HCT116 (cell line): ENCODE measurements around the gene PLBD2. TPM values are rescaled to one million over a fixed set of nuclear protein-coding genes. Genes with fewer than 3 reads are reported as not detected.
A peak's percentile ranks its signal among the peaks of the same experiment; 100 is the strongest.

ENCODE experiments used
- ATAC-seq: fragments of 200-7000 bp; cut with Tn5 transposase; 2 replicates; pipeline ENCODE4 v1.9.1; 2020; ENCODE audit warnings: mild to moderate bottlenecking, moderate library complexity
- BruUV-seq: library from RNA; stranded (reverse); fragments of 400-500 nt; replicated peaks from 2 replicates; lab custom pipeline; 2021; lab: Mats Ljungman, UMichigan
- CTCF ChIA-PET: fragments of 300-600 bp; sonication (Branson Sonifier 250); formaldehyde crosslinking; loops from one replicate; lab custom pipeline; 2021; ENCODE audit warnings: antibody characterized with exemption; lab: Charles Lee
- POLR2A ChIA-PET: fragments of 300-600, 350-600 bp; sonication (Branson Sonifier 250); formaldehyde crosslinking; loops from one replicate; lab custom pipeline; 2021; ENCODE audit warnings: antibody characterized with exemption; lab: Charles Lee
- RAD21 ChIA-PET, 2 experiments: fragments of 300-600 bp; sonication (Branson Sonifier 250); formaldehyde crosslinking; loops; one replicate each; lab custom pipeline; 2023; ENCODE audit warnings: low total read pairs in 2 of 2; ENCODE audit not compliant: uncharacterized antibody in 2 of 2, unreplicated experiment in 2 of 2, low non-redundant PET in 1 of 2; lab: Charles Lee
- DNase-seq: peaks from one replicate; pipeline ENCODE4 v3.0.0-alpha.2; 2010; ENCODE audit warnings: low read depth, low spot score
- H2AFZ ChIP-seq: fragments of 200-600 bp; shearing (Covaris generic), sonication (generic); 2 replicates; pipeline ENCODE4 v1.6.1; 2017; ENCODE audit warnings: low read depth, mixed run types, mixed read lengths, antibody characterized with exemption, low read length; ENCODE audit not compliant: poor library complexity, severe bottlenecking
- H3K27ac ChIP-seq: 2 replicates; pipeline ENCODE4 v1.5.1; 2012; ENCODE audit warnings: low read depth, low read length
- H3K27me3 ChIP-seq: fragments of 200-600 bp; sonication (generic); 2 replicates; pipeline ENCODE4 v1.6.1; 2016; ENCODE audit warnings: mixed run types, low read length, mixed read lengths; ENCODE audit not compliant: insufficient read depth
- H3K36me3 ChIP-seq, 2 experiments: fragments of 200-500 bp in 1 of 2; fragments of 200-600 bp in 1 of 2; sonication (Bioruptor generic) in 1 of 2; sonication (generic) in 1 of 2; 2 replicates each; pipeline versions ENCODE4 v1.5.1 to v1.6.1; 2014 to 2016; ENCODE audit warnings: low read length in 2 of 2, inconsistent platforms in 1 of 2, mixed read lengths in 1 of 2, mixed run types in 1 of 2; ENCODE audit not compliant: insufficient read depth in 2 of 2, control insufficient read depth in 1 of 2
- H3K4me1 ChIP-seq, 2 experiments: fragments of 200-600 bp in 1 of 2; sonication (generic) in 1 of 2; 2 replicates each; pipeline versions ENCODE4 v1.5.1 to v1.6.1; 2012 to 2017; ENCODE audit warnings: low read length in 2 of 2, inconsistent platforms in 1 of 2, mild to moderate bottlenecking in 1 of 2, mixed read lengths in 1 of 2, mixed run types in 1 of 2, moderate library complexity in 1 of 2; ENCODE audit not compliant: insufficient read depth in 2 of 2, control insufficient read depth in 1 of 2
- H3K4me2 ChIP-seq: fragments of 200-600 bp; sonication (generic); 2 replicates; pipeline ENCODE4 v1.6.1; 2017; ENCODE audit warnings: mixed run types, low read length, mixed read lengths
- H3K4me3 ChIP-seq, 2 experiments: fragments of 200-600 bp in 1 of 2; sonication (generic) in 1 of 2; replicated peaks in 1 of 2; 2 replicates each; pipeline ENCODE4 v1.5.1; 2011 to 2016; ENCODE audit warnings: low read length in 2 of 2, control low read depth in 1 of 2, low read depth in 1 of 2, mild to moderate bottlenecking in 1 of 2, mixed read lengths in 1 of 2, mixed run types in 1 of 2
- H3K79me2 ChIP-seq: fragments of 200-600 bp; sonication (generic); 2 replicates; pipeline ENCODE4 v1.6.1; 2017; ENCODE audit warnings: mild to moderate bottlenecking, mixed run types, low read length, moderate library complexity, mixed read lengths; ENCODE audit not compliant: insufficient read depth
- H3K9ac ChIP-seq: fragments of 200-600 bp; sonication (generic); 2 replicates; pipeline ENCODE4 v1.6.1; 2016; ENCODE audit warnings: low read length, mixed read lengths
- H3K9me2 ChIP-seq: fragments of 200-600 bp; sonication (generic), shearing (Covaris generic); 2 replicates; pipeline ENCODE4 v1.6.1; 2017; ENCODE audit warnings: mixed run types, mild to moderate bottlenecking, moderate library complexity; ENCODE audit not compliant: insufficient read depth
- H3K9me3 ChIP-seq, 2 experiments: fragments of 200-500 bp in 1 of 2; fragments of 200-600 bp in 1 of 2; sonication (Bioruptor generic) in 1 of 2; sonication (generic) in 1 of 2; 2 replicates each; pipeline ENCODE4 v1.6.1; 2014 to 2017; ENCODE audit warnings: low read length in 2 of 2, mixed read lengths in 2 of 2, inconsistent platforms in 1 of 2, low read depth in 1 of 2, mild to moderate bottlenecking in 1 of 2, mixed run types in 1 of 2, moderate library complexity in 1 of 2; ENCODE audit not compliant: control insufficient read depth in 1 of 2, insufficient read depth in 1 of 2
- H4K20me1 ChIP-seq: fragments of 200-600 bp; sonication (generic), shearing (Covaris generic); 2 replicates; pipeline ENCODE4 v1.6.1; 2017; ENCODE audit warnings: mixed run types, mild to moderate bottlenecking, moderate library complexity; ENCODE audit not compliant: insufficient read depth
- ATF3 ChIP-seq: IDR thresholded peaks from 2 replicates; pipeline ENCODE4 v1.6.1; 2012
- CEBPB ChIP-seq: IDR thresholded peaks from 2 replicates; pipeline ENCODE4 v1.6.1; 2012; ENCODE audit warnings: low read depth
- CTCF ChIP-seq, 3 experiments: fragments of 200-600 bp in 1 of 3; sonication (generic) in 1 of 3; IDR thresholded peaks in 2 of 3; conservative IDR thresholded peaks in 1 of 3; 2 replicates each; pipeline ENCODE4 v1.5.1; 2012 to 2017; ENCODE audit warnings: low read depth in 2 of 3, low read length in 2 of 3, antibody characterized with exemption in 1 of 3, borderline replicate concordance in 1 of 3, control low read depth in 1 of 3, mild to moderate bottlenecking in 1 of 3, mixed read lengths in 1 of 3, mixed run types in 1 of 3, moderate library complexity in 1 of 3; ENCODE audit not compliant: insufficient read depth in 1 of 3
- EGR1 ChIP-seq: IDR thresholded peaks from 2 replicates; pipeline ENCODE4 v1.6.1; 2012; ENCODE audit warnings: low read depth
- ELF1 ChIP-seq: IDR thresholded peaks from 2 replicates; pipeline ENCODE4 v1.6.1; 2012; ENCODE audit warnings: low read depth, borderline replicate concordance
- EZH2 ChIP-seq: fragments of 200-600 bp; sonication (generic); IDR thresholded peaks from 2 replicates; pipeline ENCODE4 v1.6.1; 2017; ENCODE audit warnings: antibody characterized with exemption, mixed run types
- EZH2phosphoT487 ChIP-seq: fragments of 200-600 bp; IDR thresholded peaks from 2 replicates; pipeline ENCODE4 v1.6.1; 2018; ENCODE audit warnings: antibody characterized with exemption, borderline replicate concordance
- JUND ChIP-seq: IDR thresholded peaks from 2 replicates; pipeline ENCODE4 v1.6.1; 2012
- POLR2A ChIP-seq: IDR thresholded peaks from 2 replicates; pipeline ENCODE4 v1.7.0; 2011; ENCODE audit warnings: borderline replicate concordance; ENCODE audit not compliant: insufficient read depth, insufficient read length; ENCODE audit errors: extremely low read depth
- POLR2AphosphoS5 ChIP-seq: IDR thresholded peaks from 2 replicates; pipeline ENCODE4 v1.6.1; 2011; ENCODE audit warnings: mild to moderate bottlenecking, low read depth, low read length, moderate library complexity
- RAD21 ChIP-seq: IDR thresholded peaks from 2 replicates; pipeline ENCODE4 v1.6.1; 2012; ENCODE audit warnings: low read depth, mild to moderate bottlenecking
- REST ChIP-seq: IDR thresholded peaks from 2 replicates; pipeline ENCODE4 v1.6.1; 2012; ENCODE audit warnings: low read depth
- SIN3A ChIP-seq: IDR thresholded peaks from 2 replicates; pipeline ENCODE4 v1.6.1; 2012; ENCODE audit warnings: low read depth
- SP1 ChIP-seq: IDR thresholded peaks from 2 replicates; pipeline ENCODE4 v1.6.1; 2012; ENCODE audit warnings: low read depth
- SRF ChIP-seq: IDR thresholded peaks from 2 replicates; pipeline ENCODE4 v1.6.1; 2012; ENCODE audit warnings: low read depth
- TCF7L2 ChIP-seq: IDR thresholded peaks from 2 replicates; pipeline ENCODE4 v1.7.0; 2011; ENCODE audit warnings: borderline replicate concordance, inconsistent platforms; ENCODE audit not compliant: insufficient read depth, insufficient read length; ENCODE audit errors: extremely low read depth
- YY1 ChIP-seq: IDR thresholded peaks from 2 replicates; pipeline ENCODE4 v1.6.1; 2011; ENCODE audit warnings: low read length, low read depth, moderate library complexity, mild to moderate bottlenecking; ENCODE audit not compliant: insufficient replicate concordance; ENCODE audit errors: extremely low read depth
- ZBTB33 ChIP-seq: IDR thresholded peaks from 2 replicates; pipeline ENCODE4 v1.6.1; 2011; ENCODE audit warnings: mild to moderate bottlenecking, low read length, moderate library complexity; ENCODE audit not compliant: insufficient replicate concordance; ENCODE audit errors: extremely low read depth
- ZFX ChIP-seq: fragments of 450-650 bp; IDR thresholded peaks from 2 replicates; pipeline ENCODE4 v1.6.1; 2017
- ZNF274 ChIP-seq: fragments of 200-500 bp; sonication (Bioruptor generic); IDR thresholded peaks from 2 replicates; pipeline ENCODE4 v1.6.1; 2014; ENCODE audit warnings: mild to moderate bottlenecking, low read depth, low read length, inconsistent platforms
- intact Hi-C: fragments of 100-400 bp; cut with micrococcal nuclease; formaldehyde crosslinking; loops from 2 replicates; pipeline ENCODE4 v1.10.0; 2022
- total RNA-seq: library from RNA; stranded (reverse); gene quantifications from one replicate; pipeline ENCODE4 v1.2.1, GENCODE V29; 2021; ENCODE audit not compliant: unreplicated experiment

PLBD2 gene
- total RNA-seq, 1 experiment from 2014 or later = 45.0 TPM

GRCh38 chr12:113368331-113368730, 9.9 kb downstream of the PLBD2 start:
- BruUV-seq = no TSS peak
- POLR2A ChIA-PET = no interaction called here
- no peaks in the 10 kb centered on the region for H3K9me3 ChIP-seq
- H4K20me1 ChIP-seq = no peaks in the 10 kb centered on the region
- no peak for TF ChIP-seq ZFX
- TF ChIP-seq EZH2 = no peak
- no peak for TF ChIP-seq CEBPB
- TF ChIP-seq TCF7L2 = no peak
- TF ChIP-seq JUND = no peak
- TF ChIP-seq ATF3 = no peak
- no peak for TF ChIP-seq REST
- TF ChIP-seq POLR2A = no peak
- no peak for TF ChIP-seq ELF1
- TF ChIP-seq SP1 = no peak
- no peak for TF ChIP-seq SIN3A
- TF ChIP-seq POLR2AphosphoS5 = no peak
- no peak for TF ChIP-seq ZBTB33
- no peak for TF ChIP-seq YY1
- no peak for TF ChIP-seq CTCF (IDR thresholded peaks at IDR 0.05 in 2 of 3, conservative IDR thresholded peaks at IDR 0.05 in 1 of 3; ENCODE audit: borderline replicate concordance in 1 of 3, insufficient read depth in 1 of 3, low read depth in 2 of 3, low read length in 2 of 3)
- no peak for TF ChIP-seq EZH2phosphoT487
- no peak for TF ChIP-seq SRF
- no peak for TF ChIP-seq EGR1
- TF ChIP-seq ZNF274 = no peak
- TF ChIP-seq RAD21 = no peak
- 0 out of 4 replicates have a peak, but pooled peaks cover 0 to under 1% of the 10 kb centered on the region in 2 experiments for H3K36me3 ChIP-seq
- CTCF ChIA-PET = no interaction called here
- no peak overlapping the region for H3K4me3 ChIP-seq
- H3K27ac ChIP-seq = no peak overlapping the region
- H3K4me1 ChIP-seq = peaks cover 0 to 4% of the 10 kb centered on the region in 2 experiments; a peak in 1 of 4 replicates
- RAD21 ChIA-PET = no interaction called here
- intact Hi-C loops = no loop called here
- H3K79me2 ChIP-seq = no peaks in the 10 kb centered on the region; the same call in 1 of the 2 replicates
- no peaks in the 10 kb centered on the region for H3K9me2 ChIP-seq
- no peaks in the 10 kb centered on the region for H3K27me3 ChIP-seq
- H3K4me2 ChIP-seq = no peak overlapping the region
- ATAC-seq (peak; percentile 66), DNase-seq (no peak)
- H2AFZ ChIP-seq = no peak overlapping the region
- H3K9ac ChIP-seq = no peak overlapping the region
